ENCODE measurements around the gene USP25.
"Not testable (repeated sequence)": the region's sequence is repeated elsewhere in the genome, so short reads cannot be mapped to it uniquely, and the experiment has no call there.

USP25 gene

DNA sequence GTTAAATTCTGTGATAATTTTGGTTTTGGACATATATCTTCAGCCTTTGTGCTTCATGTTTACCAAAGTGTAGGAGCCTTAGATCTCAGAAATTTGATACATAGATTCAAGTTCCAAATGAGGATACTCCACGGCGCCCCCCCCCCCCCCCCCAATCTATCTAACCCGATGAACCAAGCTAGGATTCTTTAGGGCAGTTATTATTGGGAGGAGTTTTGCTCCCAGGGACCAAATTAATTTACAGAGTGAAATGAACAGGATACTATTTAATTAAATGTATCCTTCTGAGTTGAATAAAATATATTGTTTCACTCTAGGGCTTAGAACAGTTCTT, 3.2 kb downstream of the USP25 start:
- no peak for DNase-seq

DNA sequence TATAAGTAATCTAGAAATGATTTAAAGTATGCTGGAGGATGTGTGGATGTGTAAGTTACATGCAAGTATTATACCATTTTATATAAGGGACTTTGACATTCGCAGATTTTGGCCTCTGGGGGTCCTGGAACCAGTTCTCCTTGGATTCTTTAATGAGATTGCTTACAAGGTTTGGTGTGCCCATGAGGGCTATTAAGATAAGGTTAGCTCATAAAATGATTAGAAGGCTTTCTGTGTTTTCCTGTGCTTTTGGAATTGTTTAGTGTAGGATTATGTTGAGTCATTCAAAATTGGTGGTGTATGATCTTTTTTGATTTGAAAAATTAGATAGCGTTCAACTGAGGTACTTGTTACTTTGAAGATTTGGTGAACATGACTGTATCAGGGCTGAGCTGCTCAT, 5.6 kb downstream of the USP25 start:
- no peak for DNase-seq

DNA sequence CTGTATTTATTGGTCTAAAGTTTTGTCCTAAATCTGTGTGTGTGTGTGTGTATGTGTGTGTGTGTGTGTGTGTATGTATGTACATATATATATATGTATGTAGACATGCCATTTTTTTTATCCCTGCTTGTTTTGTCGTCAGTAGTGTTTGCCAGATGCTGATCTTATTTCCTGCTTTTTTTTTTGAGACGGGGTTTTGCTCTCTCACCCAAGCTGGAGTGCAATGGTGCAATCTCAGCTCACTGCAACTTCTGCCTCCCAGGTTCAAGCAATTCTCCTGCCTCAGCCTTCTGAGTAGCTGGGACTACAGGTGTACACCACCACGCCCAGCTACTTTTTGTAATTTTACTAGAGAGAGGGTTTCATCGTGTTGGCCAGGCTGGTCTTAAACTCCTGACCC, 6.1 kb downstream of the USP25 start:
- not testable (repeated sequence) for DNase-seq

DNA sequence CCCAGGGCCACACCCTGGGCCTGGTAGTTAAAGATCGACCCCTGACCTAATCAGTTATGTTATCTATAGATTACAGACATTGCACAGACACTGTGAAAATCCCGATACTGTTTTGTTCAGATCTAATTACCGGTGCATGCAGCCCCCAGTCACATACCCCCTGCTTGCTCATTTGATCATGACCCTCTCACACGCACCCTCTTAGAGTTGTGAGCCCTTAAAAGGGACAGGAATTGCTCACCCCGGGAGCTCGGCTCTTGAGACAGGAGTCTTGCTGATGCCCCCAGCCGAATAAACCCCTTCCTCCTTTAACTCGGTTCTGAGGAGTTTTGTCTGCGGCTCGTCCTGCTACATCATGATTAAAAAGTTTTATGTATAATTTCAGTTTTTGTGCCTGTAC, 9.0 kb downstream of the USP25 start:
- not testable (repeated sequence) for DNase-seq

DNA sequence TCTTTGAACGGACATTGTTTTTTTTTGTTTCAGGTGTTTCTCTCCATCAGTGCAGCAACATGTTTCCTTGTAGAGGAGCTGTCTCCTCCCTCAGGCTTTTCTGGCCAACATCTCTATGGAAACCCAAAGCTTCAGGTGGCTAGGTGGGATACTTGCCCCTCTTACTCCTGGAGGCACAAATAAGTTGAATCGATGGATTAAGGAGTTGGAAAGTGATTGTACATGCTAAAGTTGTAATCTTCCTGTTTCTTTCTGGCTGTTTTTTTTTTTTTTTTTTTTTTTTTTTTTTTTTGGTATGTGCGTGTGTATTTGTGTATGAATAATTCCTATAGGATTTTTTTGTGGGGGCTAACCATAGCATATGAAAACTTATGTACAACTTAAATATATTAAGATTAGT, 10.6 kb downstream of the USP25 start:
- DNase-seq: no peak

DNA sequence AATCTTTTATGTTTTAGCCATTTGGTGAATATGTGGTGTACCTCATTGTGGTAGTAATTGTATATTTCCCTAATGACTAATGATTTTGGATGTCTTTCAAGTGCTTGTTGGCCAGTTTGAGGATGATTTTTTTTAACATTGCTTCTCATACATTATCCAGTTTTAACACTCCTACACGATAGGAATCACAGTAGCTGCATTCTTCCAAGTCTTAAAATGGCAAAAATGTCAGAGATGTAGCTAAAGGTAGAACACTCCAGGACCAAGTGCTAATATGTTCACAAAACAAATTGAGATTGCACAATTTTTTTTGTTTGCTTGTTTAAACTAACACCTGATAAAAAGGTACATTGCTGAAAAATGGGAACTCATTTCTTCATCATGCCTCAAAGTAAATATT, 11.7 kb downstream of the USP25 start:
- no peak for DNase-seq

DNA sequence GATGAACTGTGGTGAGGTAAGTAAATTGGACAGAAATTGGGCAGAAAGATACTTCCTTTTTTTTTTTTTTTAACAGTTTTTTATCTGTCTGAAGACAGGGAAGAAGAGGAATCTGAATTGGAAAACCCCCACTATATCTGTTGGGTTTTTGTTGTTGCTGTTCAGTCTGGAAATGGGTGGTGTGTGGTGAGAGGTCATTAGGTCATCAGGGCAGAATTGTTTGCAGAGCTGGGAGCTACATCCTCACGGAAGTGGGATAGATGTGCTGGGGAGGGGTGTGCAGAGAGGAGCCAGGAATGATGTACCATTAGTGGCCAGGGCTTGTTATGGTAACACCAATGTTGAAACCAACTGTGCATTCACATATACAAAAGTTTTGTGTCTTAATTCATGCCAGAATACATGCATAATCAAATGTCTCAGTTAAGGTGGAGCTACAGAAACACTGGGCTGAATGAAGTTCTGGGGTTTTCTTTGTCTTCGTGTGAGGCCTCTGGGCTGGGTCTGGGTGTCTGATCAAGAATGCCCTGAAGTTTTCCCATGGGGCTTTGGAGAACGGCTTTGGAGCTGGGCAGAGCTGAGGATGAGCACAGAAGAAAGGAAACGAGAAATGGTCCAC, 12.4 kb downstream of the USP25 start:
- DNase-seq: no peak

DNA sequence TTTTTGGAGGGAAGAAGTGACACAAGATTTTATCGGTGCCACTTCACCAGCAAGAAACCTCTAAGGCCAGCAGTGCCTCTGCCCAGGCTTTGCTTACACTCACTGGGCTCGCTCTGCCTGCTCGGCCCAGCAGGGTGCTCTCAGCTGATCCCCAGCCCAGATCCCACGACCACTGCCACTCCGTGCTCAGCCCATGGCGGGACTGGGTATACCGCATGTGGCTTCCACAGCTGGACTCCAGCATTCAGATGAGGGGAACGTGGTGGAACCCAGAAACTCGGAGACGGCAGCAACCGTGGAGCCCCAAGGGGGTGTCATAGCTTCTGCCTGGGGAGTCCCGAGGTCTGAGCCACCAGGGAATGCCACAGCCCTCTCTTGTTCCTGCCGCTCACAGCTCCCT, 12.9 kb downstream of the USP25 start:
- no peak for DNase-seq

DNA sequence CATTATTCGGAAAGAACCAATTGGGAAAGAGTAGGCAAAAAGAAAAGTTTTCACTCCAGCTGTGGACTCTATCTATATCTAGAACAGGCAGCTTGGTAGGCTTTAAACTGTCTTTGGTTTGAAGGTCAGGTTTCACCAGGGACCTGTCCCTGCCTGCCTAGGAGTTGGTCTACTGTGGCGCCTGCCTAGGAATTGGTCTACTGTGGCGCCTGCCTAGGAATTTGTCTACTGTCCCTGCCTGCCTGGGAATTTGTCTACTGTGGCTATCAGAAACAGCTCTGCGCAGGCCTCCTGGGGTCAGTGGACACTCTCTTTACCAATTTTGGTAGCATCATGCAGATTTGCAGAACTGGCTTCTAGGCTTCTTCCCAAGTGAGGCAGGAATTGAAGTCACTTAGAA, 13.8 kb downstream of the USP25 start:
- DNase-seq: no peak

DNA sequence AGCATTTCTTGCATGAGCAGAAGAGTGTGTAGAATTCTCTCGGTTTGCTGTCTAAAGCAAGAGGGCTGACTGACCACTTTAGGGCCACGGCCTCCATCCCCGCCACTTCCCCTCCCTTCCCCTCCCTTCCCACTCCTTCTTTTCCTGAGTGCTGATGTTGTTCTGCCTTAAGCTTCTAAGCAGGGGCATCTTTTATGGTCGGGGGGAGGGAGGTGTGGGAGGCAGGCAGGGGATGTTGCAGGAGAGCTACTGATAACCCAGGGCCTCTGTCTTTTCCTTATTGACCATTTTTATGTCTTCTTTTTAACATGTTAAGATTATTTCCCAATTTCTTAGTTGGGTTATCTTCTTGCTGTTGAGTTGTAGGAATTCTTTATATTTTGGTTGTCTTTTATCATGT, 15.1 kb downstream of the USP25 start:
- no peak for DNase-seq

DNA sequence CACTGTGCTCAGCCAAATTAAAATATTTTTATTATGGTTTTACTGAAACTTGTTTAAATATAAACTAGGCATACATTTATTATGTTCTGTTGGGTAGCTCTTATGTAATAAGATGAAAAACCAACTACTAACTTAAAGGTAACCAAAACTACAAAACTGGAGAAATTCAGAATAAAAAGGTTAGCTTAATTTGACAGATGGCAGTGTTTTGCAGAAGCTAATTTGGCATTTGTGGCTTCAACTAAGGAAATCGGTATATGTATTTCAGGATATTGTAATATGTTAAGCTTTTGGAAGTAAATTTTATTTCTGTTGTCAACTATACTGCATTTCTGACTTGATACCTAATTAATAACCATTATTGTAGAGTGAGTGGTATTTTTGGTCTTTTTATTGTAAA, 18.8 kb downstream of the USP25 start:
- DNase-seq: no peak

DNA sequence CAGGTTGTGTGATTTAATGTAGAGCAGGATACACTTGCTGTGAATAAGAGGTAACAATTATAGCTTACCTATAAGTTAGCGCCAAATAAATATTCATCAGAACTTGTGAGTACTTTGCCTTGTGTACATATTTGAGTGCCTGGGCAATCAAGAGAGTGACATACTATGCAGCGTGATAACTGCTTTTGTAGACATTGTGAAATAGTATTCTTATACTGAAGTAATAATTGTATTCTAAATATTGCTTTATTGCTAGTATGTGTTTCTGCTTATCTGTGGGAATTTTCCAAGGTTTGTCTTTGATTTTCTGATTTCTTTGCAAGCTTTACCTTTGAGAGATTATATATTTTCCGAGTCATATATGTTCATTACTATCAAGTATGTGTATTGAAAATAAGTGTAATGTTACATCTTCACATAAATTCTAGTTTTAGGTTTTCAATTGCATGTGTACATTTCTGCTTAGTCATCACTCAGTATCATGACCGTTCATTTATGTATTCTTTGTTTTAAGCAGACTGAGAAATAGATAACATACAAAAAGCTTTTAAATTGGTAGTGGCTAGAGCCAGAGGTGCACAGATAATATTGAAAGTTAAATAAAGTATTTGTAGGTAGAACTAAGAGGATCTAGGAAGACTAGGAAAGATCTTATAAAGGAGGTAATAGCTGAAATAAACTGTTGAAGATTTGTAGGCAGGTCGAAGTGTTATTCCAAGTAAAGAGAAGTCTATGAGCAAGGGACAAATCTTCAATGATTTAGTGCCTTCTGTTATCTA, 19.5 kb downstream of the USP25 start:
- no peak for DNase-seq

DNA sequence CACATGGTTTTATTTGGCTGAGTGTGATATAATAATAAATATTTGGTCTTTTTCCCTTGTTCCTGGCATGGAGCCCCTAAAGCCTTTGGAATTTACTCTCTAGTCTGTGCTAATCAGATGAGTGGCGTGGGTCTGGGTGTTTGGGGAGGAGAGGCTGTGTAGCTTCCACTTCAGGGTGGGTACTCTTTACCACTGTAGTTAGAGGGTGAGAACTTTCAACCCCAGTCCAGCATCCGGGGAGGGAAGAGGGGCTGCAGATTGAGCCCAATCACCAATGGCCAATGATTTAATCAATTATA, 20.0 kb downstream of the USP25 start:
- no peak for DNase-seq

DNA sequence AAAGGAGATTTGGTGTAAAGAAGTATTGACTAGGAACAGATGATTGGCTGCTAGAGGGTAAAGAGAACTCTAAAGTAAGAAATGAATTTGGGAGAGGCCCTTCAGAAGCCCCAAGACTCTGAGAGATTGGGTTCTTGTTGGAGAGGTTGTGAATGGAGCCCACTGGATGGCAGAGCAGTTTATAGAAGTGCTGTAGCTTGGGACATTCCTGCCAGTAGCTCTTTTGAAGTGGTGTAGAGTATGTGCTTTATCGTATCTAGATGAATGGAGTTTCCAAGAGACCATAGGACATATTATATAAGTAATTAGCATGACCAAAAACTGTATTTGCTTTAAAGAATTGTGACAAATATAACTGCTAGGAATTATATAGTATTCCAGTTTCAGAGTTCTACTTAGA, 21.3 kb downstream of the USP25 start:
- DNase-seq: no peak

DNA sequence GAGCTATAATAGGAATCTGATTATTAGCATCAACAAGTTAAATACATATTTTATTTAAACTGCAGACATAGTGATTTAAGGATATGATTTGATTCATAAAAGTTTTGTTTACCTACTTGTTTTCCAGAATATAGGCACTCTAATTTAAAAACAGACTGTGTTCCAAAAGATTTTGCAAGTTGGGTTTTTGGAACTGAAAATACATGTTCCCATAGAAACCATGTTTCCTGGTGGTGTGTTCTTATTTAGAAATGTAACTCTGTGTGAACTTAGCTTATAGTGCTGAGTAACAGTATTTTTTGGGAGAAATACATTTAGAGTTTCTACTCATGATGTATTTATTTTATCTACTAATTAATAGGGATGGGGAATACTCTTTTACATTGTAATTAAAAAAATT, 21.8 kb downstream of the USP25 start:
- DNase-seq: no peak

DNA sequence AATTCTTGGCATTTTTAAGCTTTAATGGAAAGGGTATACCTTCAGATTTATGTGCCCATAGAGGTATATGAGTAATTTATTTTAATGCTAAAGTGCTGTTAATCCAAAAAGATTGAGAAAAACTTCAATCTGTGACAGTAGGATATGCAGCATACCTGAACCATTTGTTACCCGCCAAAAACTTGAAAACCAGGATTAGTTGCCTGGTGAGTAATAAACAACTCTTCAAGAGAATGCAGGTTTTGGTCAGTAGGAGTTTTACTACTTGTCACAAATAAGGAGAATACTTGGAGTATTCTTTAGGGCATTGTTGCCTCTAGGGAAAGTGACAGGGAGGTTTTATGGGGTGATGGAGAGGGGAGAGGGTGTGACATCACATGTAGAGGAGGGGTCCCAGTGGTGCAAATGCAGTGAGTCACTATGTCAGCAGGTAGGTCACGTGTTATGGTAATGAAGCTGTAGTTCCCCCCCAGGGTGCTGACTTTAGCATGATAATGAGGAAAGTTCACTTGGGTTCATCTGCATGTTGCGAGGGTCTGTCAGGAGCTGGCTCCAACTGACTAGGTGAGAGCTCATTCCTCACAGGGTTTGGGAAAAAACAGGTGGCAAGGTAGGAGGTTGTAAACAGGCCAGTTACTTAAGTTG, 23.1 kb downstream of the USP25 start:
- DNase-seq: no peak

DNA sequence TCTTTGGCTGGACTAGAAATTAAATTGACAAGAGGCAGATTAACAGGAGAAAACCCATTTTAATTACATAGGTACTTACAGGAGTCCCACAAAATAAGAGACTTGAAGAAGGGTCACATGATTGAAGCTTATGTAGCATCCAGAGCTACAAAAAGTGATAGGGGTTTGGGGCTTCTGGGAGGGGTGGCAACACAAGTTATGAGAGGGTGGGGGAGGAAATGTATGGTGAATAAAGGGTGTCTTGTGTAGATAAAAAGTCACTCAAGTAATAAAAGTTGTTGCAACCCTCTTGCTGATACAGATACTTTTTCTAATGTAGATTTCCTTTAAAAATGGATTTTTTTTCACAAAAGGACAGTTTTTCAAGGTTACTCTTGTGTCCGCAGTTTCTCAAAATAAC, 24.0 kb downstream of the USP25 start:
- DNase-seq: no peak

DNA sequence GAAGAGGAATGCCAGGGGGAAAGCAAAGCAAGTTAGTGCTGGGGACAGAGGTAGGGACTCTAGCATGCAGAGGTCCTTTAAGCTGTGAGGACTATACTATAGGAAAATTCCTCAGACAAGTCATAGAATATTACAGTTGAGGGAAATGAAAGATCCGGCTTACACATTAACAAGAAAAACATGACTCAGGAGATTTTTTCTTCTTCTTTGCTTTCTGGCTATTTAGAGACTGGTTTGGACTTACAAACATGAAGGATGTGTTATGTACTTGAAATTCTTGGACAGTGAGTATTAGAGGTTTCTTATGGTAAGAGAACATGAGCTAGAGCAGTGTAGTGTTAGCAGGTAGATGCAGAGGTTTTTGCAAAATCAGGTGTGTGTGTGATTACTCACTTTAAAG, 24.9 kb downstream of the USP25 start:
- no peak for DNase-seq

DNA sequence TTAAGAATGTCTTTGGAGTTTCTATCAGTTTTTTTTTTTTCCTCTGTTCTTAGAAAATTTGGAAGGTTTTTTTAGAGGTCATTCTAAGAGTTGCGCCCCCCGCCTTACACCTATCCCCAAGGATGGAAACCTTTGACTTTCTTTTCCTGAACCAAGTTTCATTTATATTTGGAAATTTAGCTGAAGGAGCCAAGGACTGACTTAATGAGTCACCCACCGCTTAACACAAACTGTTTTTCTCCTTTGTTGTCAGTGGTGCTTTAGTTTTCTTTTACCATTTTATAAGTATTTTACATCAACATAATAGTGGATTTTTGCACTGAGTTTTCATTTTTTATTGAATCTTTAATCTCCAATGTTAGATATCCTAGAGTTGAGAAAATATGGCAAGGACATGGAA, 25.3 kb downstream of the USP25 start:
- no peak for DNase-seq

DNA sequence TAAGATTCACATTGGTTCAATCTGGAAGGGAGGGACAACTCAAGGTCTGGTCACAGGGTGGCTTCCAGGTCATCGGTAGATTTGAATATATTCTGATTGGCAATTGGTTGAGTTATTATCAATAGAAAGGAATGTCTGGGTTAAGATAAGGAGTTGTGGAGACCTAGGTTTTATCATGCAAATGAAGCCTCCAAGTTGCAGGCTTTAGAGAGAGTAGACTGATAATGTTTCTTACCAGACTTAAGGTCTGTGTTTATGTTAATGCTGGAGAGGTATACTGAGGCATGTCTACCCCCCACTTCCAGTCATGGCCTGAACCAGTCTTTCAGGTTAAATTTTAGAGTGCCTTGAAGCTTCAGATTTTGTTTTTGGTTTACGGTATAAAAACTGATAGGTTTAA, 29.7 kb downstream of the USP25 start:
- no peak for DNase-seq

DNA sequence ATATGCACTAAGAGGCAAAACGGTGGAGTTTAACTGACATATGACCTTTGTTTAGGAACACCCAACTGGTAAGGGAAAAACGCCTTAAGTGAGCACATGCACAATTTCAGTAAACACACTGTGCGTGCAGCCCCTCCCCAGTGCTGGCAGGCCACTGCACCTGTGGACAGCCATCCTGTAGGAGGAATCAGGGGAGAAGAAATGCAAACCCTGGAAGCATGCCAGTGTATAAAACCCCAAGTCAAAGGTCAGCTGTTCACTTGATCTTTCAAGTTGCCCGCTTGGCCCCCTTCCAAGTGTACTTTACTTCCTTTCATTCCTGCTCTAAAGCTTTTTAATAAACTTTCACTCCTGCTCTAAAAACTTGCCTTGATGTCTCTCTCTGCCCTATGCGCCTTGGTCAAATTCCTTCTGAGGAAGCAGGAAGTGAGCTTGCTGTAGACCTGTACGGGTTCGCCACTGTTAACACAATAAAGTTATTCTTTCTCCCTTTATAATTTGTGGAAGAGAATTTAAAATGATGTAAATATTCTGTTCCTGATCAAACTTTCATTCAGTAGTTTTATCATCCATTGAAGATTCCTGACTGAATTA, 31.8 kb downstream of the USP25 start:
- DNase-seq: no peak

DNA sequence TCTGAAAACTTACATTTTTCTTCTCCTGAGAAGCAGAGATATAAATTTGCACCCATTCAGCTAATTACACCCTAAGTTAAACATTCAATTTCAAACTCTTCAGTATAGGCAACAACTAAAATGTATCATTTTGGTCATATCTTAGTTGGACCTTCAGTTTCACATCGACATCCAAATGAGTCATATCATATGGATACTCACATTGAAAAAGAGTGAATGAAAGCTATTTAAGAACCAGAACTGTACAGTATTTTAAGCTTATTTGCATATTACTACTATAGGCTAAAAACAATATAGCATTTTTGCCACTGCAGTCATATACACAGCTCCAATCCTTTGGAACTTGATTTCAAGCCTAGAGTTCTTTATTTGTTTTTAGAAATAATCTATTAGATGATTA, 33.6 kb downstream of the USP25 start:
- DNase-seq: no peak

DNA sequence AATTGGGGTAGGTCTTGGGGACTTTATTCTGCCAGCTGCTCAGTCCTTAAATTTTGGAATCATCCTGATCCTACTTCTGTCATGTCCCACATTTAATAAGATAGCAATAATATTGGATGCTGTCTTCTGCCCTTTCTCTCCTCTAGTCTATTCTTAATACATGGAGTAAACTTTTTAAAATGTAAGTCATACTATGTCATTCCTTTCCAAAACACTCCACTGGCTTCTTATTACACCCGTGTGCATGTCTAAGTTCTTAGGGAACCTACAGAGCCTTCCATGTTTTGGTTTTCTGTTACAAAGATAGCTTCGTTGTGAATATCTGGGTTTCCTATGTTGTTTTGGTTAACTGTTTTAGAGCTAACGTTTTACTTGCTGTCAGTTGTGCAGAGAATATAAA, 35.1 kb downstream of the USP25 start:
- DNase-seq: no peak

DNA sequence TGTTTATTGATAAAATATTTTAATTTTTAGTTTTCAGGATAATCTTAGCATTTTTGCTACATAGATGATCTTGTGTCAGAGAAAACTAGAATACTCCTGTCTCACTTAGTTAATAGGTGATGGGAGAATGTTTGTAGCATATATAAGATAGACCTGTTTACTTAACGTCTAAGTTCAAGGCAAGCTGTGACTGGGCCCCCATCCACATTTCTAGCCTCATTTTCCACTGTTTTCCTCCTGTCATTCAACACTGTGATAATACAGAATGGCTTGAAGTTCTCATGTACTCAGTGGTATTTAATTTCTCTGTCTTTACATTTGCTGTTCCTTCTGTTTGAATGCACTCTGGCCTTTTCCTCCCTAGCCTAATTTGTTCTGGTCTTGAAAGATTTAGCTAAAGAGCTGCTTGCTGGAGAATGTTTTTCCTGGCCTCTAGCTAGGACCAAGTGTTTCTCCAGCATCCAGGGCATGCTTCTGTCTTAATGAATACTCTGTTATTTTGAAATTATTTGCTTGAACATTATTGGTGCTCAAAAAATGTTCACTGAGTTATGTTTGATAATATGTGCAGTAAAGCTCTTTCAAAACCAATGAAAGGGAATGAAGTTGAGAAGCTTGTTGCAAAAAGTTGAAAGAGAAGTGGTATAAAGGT, 37.3 kb downstream of the USP25 start:
- no peak for DNase-seq
